Measurements from ENCODE around the gene TKT.

GRCh38 chr3:53226142-53226840, 29.5 kb downstream of the TKT start:
- TF ChIP-seq NANOG (IDR thresholded peaks at IDR 0.05; ENCODE audit: borderline replicate concordance) (no peak), CTCF (conservative IDR thresholded peaks at IDR 0.05; ENCODE audit: low read depth in 2 of 2) (no peak), POLR2AphosphoS5 (IDR thresholded peaks at IDR 0.05; ENCODE audit: low read depth) (no peak)
